WTC11 (cell line): ENCODE data around the gene CITED4. TPM values are rescaled to one million over a fixed set of nuclear protein-coding genes. Genes with fewer than 3 reads are reported as not detected.

Experiments used
- ATAC-seq: fragments of 200-7000 bp; cut with Tn5 transposase; 2 replicates; pipeline ENCODE4 v1.10.0; 2021; ENCODE audit warnings: mild to moderate bottlenecking, moderate library complexity
- CTCF ChIA-PET: fragments of 300-600 bp; sonication (Branson Sonifier 250); formaldehyde crosslinking; loops from one replicate; lab custom pipeline; 2021; ENCODE audit warnings: antibody characterized with exemption; lab: Charles Lee
- POLR2A ChIA-PET: fragments of 350-600 bp; sonication (Branson Sonifier 250); formaldehyde crosslinking; loops from one replicate; lab custom pipeline; 2021; ENCODE audit warnings: antibody characterized with exemption; lab: Charles Lee
- DNase-seq: peaks from one replicate; pipeline ENCODE4 v3.0.0; 2021; ENCODE audit warnings: low spot score
- H3K27ac Mint-ChIP-seq: 2 replicates; pipeline ENCODE4 v1.8.0; 2021; ENCODE audit warnings: mixed read lengths
- H3K27me3 Mint-ChIP-seq: 2 replicates; pipeline ENCODE4 v1.8.0; 2021; ENCODE audit warnings: low read depth, mild to moderate bottlenecking, moderate library complexity, mixed read lengths
- H3K36me3 Mint-ChIP-seq: 2 replicates; pipeline ENCODE4 v1.8.0; 2021; ENCODE audit warnings: mixed read lengths
- H3K4me1 Mint-ChIP-seq: 2 replicates; pipeline ENCODE4 v1.8.0; 2022; ENCODE audit warnings: mixed read lengths
- H3K4me3 Mint-ChIP-seq: 2 replicates; pipeline ENCODE4 v1.8.0; 2021; ENCODE audit warnings: mild to moderate bottlenecking, moderate library complexity, mixed read lengths
- H3K9me3 Mint-ChIP-seq: 2 replicates; pipeline ENCODE4 v1.8.0; 2021; ENCODE audit warnings: mixed read lengths
- AFF4 ChIP-seq: sonication (generic); formaldehyde crosslinking; IDR thresholded peaks from 2 replicates; pipeline ENCODE4 v1.8.1; 2023; ENCODE audit warnings: mild to moderate bottlenecking, missing genetic modification reagents, borderline replicate concordance
- ARID4B ChIP-seq: sonication (generic); formaldehyde crosslinking; IDR thresholded peaks from 2 replicates; pipeline ENCODE4 v1.8.0; 2023; ENCODE audit warnings: missing genetic modification reagents, mild to moderate bottlenecking, borderline replicate concordance
- E2F5 ChIP-seq: sonication (generic); formaldehyde crosslinking; IDR thresholded peaks from 2 replicates; pipeline ENCODE4 v1.8.1; 2022; ENCODE audit warnings: mild to moderate bottlenecking, moderate library complexity, missing genetic modification reagents
- MAX ChIP-seq: sonication (generic); formaldehyde crosslinking; IDR thresholded peaks from 2 replicates; pipeline ENCODE4 v1.8.0; 2022; ENCODE audit warnings: mild to moderate bottlenecking, missing genetic modification reagents
- MLX ChIP-seq: sonication (generic); formaldehyde crosslinking; IDR thresholded peaks from 2 replicates; pipeline ENCODE4 v1.8.1; 2023; ENCODE audit warnings: mild to moderate bottlenecking, missing genetic modification reagents, moderate library complexity
- NFYB ChIP-seq: sonication (generic); formaldehyde crosslinking; conservative IDR thresholded peaks from 2 replicates; pipeline ENCODE4 v1.8.0; 2022; ENCODE audit warnings: low read depth, missing genetic modification reagents
- NR2C2 ChIP-seq: sonication (generic); formaldehyde crosslinking; IDR thresholded peaks from 2 replicates; pipeline ENCODE4 v1.8.0; 2022; ENCODE audit warnings: mild to moderate bottlenecking, missing genetic modification reagents
- NR3C1 ChIP-seq: sonication (generic); formaldehyde crosslinking; conservative IDR thresholded peaks from 2 replicates; pipeline ENCODE4 v1.8.1; 2023; ENCODE audit warnings: low read depth, mild to moderate bottlenecking, missing genetic modification reagents
- RORB ChIP-seq: fragments of 250-450 bp; sonication (Bioruptor Pico); IDR thresholded peaks from 2 replicates; pipeline ENCODE4 v1.9.0; 2021; ENCODE audit warnings: mild to moderate bottlenecking
- ZNF232 ChIP-seq: sonication (generic); formaldehyde crosslinking; IDR thresholded peaks from 2 replicates; pipeline ENCODE4 v1.8.0; 2022; ENCODE audit warnings: mild to moderate bottlenecking, missing genetic modification reagents
- ZNF425 ChIP-seq: fragments of 250-450 bp; sonication (Bioruptor Pico); conservative IDR thresholded peaks from 2 replicates; pipeline ENCODE4 v1.9.0; 2021; ENCODE audit warnings: mild to moderate bottlenecking
- total RNA-seq: library from RNA; stranded (reverse); gene quantifications from 3 replicates; pipeline ENCODE4 v1.2.3, GENCODE V29; 2021

Gene CITED4
- total RNA-seq, 1 experiment from 2014 or later: 24.6 TPM

GRCh38 chr1:40838045-40838979 lies 23.9 kb downstream of the CITED4 start (continued):
- TF ChIP-seq AFF4: no peak

- CTCF ChIA-PET: interaction anchor here (0.9 to 3.0 kb wide), 3 partner anchors 11 to 63 kb away, joined by 3 to 16 read pairs (median 3); no protein-coding TSS in a partner anchor
- POLR2A ChIA-PET: interaction anchor here (0.9 kb wide), 1 partner anchor 40 kb away, joined by 3 read pairs; no protein-coding TSS in a partner anchor
- no peak for TF ChIP-seq MAX (CRISPR knock-in tag)
- TF ChIP-seq ARID4B (CRISPR knock-in tag): no peak
- no peak for TF ChIP-seq ZNF232 (CRISPR knock-in tag)
- TF ChIP-seq NFYB (CRISPR knock-in tag): no peak
- no peak for TF ChIP-seq E2F5
These were observed 24.6 kb downstream of the CITED4 start for GRCh38 chr1:40837601-40838000.

GRCh38 chr1:40836283-40836682 lies 25.9 kb downstream of the CITED4 start:
- Mint-ChIP-seq H3K36me3 (no peaks in the 10 kb centered on the region), H3K27ac (no peak overlapping the region), H3K4me1 (peaks cover 6% of the 10 kb centered on the region), H3K4me3 (no peak overlapping the region), H3K9me3 (no peaks in the 10 kb centered on the region), H3K27me3 (no peaks in the 10 kb centered on the region)
- DNase-seq (no peak), ATAC-seq (no peak)
- TF ChIP-seq ZNF425 (CRISPR knock-in tag): no peak
- TF ChIP-seq E2F5: no peak
- no peak for TF ChIP-seq NR2C2 (CRISPR knock-in tag)
- TF ChIP-seq RORB (CRISPR knock-in tag): no peak
- no peak for TF ChIP-seq MLX (CRISPR knock-in tag)
- no peak for TF ChIP-seq NR3C1 (CRISPR knock-in tag)
- CTCF ChIA-PET: no interaction called here
- POLR2A ChIA-PET: no interaction called here

More at GRCh38 chr1:40837601-40838000, 24.6 kb downstream of the CITED4 start:
- Mint-ChIP-seq H3K27ac (no peak overlapping the region), H3K36me3 (peaks cover 3% of the 10 kb centered on the region; the same call in 1 of the 2 replicates), H3K4me3 (no peak overlapping the region), H3K9me3 (peaks cover 4% of the 10 kb centered on the region), H3K27me3 (no peaks in the 10 kb centered on the region), H3K4me1 (peaks cover 6% of the 10 kb centered on the region)
- DNase-seq (no peak), ATAC-seq (no peak)
